Esophagus muscularis mucosa (tissue), 4 donors: ENCODE data around the gene TCTN1. TPM values are rescaled to one million over a fixed set of nuclear protein-coding genes. Genes with fewer than 3 reads are reported as not detected.

ENCODE experiments used
- DNase-seq: peaks from one replicate; pipeline ENCODE4 v3.0.0-alpha.2; 2017; ENCODE audit errors: extremely low spot score
- H3K27ac ChIP-seq, 4 donors: fragments of 200-600 bp; sonication (generic); replicated peaks in 1 of 4; 1 replicate in 3 of 4; 2 replicates in 1 of 4; pipeline ENCODE4 v1.5.1; 2016 to 2019; ENCODE audit warnings: mild to moderate bottlenecking in 1 of 4
- H3K27me3 ChIP-seq, 4 donors: fragments of 200-600 bp; sonication (generic); one replicate each; pipeline versions ENCODE4 v1.5.1 to v1.6.0; 2016 to 2019
- H3K36me3 ChIP-seq, 4 donors: fragments of 200-600 bp; sonication (generic); one replicate each; pipeline ENCODE4 v1.5.1; 2016 to 2019
- H3K4me1 ChIP-seq, 4 donors: fragments of 200-600 bp; sonication (generic); one replicate each; pipeline ENCODE4 v1.5.1; 2016 to 2019
- H3K4me3 ChIP-seq, 4 donors: fragments of 200-600 bp; sonication (generic); 1 replicate in 2 of 4; 2 replicates in 2 of 4; pipeline ENCODE4 v1.5.1; 2016 to 2019; ENCODE audit warnings: mild to moderate bottlenecking in 4 of 4, moderate library complexity in 1 of 4
- H3K9me3 ChIP-seq, 4 donors: fragments of 200-600 bp; sonication (generic); 1 replicate in 3 of 4; 2 replicates in 1 of 4; pipeline ENCODE4 v1.5.1; 2016 to 2019
- CTCF ChIP-seq, 3 experiments: fragments of 200-600 bp in 2 of 3; fragments of 450-650 bp in 1 of 3; sonication (generic) in 2 of 3; IDR thresholded peaks; one replicate each; pipeline ENCODE4 v1.5.1; 2017 to 2019; ENCODE audit warnings: antibody characterized with exemption in 3 of 3, mild to moderate bottlenecking in 2 of 3, moderate library complexity in 1 of 3
- EP300 ChIP-seq: sonication (generic); formaldehyde crosslinking; IDR thresholded peaks from one replicate; pipeline ENCODE4 v1.6.1; 2017; ENCODE audit warnings: antibody characterized with exemption
- POLR2A ChIP-seq: fragments of 450-650 bp; IDR thresholded peaks from one replicate; pipeline ENCODE4 v1.6.1; 2017; ENCODE audit warnings: antibody characterized with exemption, moderate library complexity, mild to moderate bottlenecking, low read depth
- POLR2AphosphoS5 ChIP-seq, 2 donors: sonication (generic); formaldehyde crosslinking; IDR thresholded peaks; one replicate each; pipeline ENCODE4 v1.6.1; 2017; ENCODE audit warnings: antibody characterized with exemption in 2 of 2
- whole genome bisulfite sequencing: methylation state at CpG from one replicate; pipeline ENCODE4 v1.1.5; 2018; 5-methylcytosine and 5-hydroxymethylcytosine counted together
- intact Hi-C: fragments of 100-400 bp; cut with DNase I; formaldehyde crosslinking; loops from one replicate; pipeline ENCODE4 v1.15.1; 2023
- total RNA-seq, 4 donors: library from RNA; depleted of rRNA; stranded (reverse); fragments of >200 nt; gene quantifications; one replicate each; pipeline versions ENCODE4 v1.1.0 to v1.2.1, GENCODE V29; 2016

TCTN1 gene
- total RNA-seq, 4 donors from 2014 or later: 17.4 to 26.2 (median 21.4) TPM

- peaks cover 0 to 27% (median 17%) of the 10 kb centered on the region in 4 donors for H3K9me3 ChIP-seq
- no peaks in the 10 kb centered on the region for H3K4me1 ChIP-seq
- no peak overlapping the region for H3K27ac ChIP-seq
- intact Hi-C loops: no loop called here
- no peaks in the 10 kb centered on the region for H3K27me3 ChIP-seq
- H3K36me3 ChIP-seq: peaks cover 0 to 14% (median 1%) of the 10 kb centered on the region in 4 donors
- WGBS: 92% methylated on average over 12 of the region's 12 CpGs
- DNase-seq: no peak
- no peak overlapping the region for H3K4me3 ChIP-seq
- TF ChIP-seq POLR2A (no peak), EP300 (no peak), CTCF (IDR thresholded peaks at IDR 0.05) (no peak), POLR2AphosphoS5 (IDR thresholded peaks at IDR 0.05) (no peak)
These were observed 54.7 kb downstream of the TCTN1 start for GRCh38 chr12:110668480-110669192.

- Histone ChIP-seq H3K4me1 (no peaks in the 10 kb centered on the region), H3K9me3 (peaks cover 0 to 27% (median 17%) of the 10 kb centered on the region in 4 donors), H3K4me3 (no peak overlapping the region), H3K27ac (no peak overlapping the region), H3K27me3 (no peaks in the 10 kb centered on the region), H3K36me3 (peaks cover 0 to 14% (median 1%) of the 10 kb centered on the region in 4 donors)
- no peak for DNase-seq
- TF ChIP-seq EP300 (no peak), POLR2A (no peak), POLR2AphosphoS5 (IDR thresholded peaks at IDR 0.05) (no peak), CTCF (IDR thresholded peaks at IDR 0.05) (no peak)
- 73% methylated on average over 5 of the region's 5 CpGs for WGBS
- intact Hi-C loops: no loop called here
These were observed 55.2 kb downstream of the TCTN1 start for GRCh38 chr12:110669193-110669502.

- no peak for DNase-seq
- Histone ChIP-seq H3K27ac (no peak overlapping the region), H3K36me3 (peaks cover 0 to 5% (median 0%) of the 10 kb centered on the region in 4 donors), H3K4me1 (no peaks in the 10 kb centered on the region), H3K4me3 (no peak overlapping the region), H3K9me3 (peaks cover 0 to 22% (median 12%) of the 10 kb centered on the region in 4 donors), H3K27me3 (no peaks in the 10 kb centered on the region)
- intact Hi-C loops: no loop called here
- no peak for TF ChIP-seq EP300
- TF ChIP-seq POLR2A: no peak
- TF ChIP-seq POLR2AphosphoS5 (IDR thresholded peaks at IDR 0.05): no peak
- no peak for TF ChIP-seq CTCF (IDR thresholded peaks at IDR 0.05)
- 61% methylated on average over 4 of the region's 4 CpGs for WGBS
These were observed 56.3 kb downstream of the TCTN1 start for GRCh38 chr12:110670161-110670701.

GRCh38 chr12:110676171-110676570, 62.2 kb downstream of the TCTN1 start:
- WGBS: 92% methylated on average over 4 of the region's 4 CpGs
- intact Hi-C loops: no loop called here
- Histone ChIP-seq H3K9me3 (peaks cover 0 to 10% (median 2%) of the 10 kb centered on the region in 4 donors), H3K4me1 (peaks cover 5 to 12% (median 9%) of the 10 kb centered on the region in 4 donors), H3K4me3 (no peak overlapping the region), H3K27me3 (no peaks in the 10 kb centered on the region), H3K36me3 (peaks cover 0 to 15% (median under 1%) of the 10 kb centered on the region in 4 donors), H3K27ac (no peak overlapping the region)
- no peak for DNase-seq
- TF ChIP-seq POLR2A (no peak), CTCF (IDR thresholded peaks at IDR 0.05) (no peak), EP300 (no peak), POLR2AphosphoS5 (IDR thresholded peaks at IDR 0.05) (no peak)
